Epidermal melanocyte (primary cell): Measurements from ENCODE around the gene EXOC6.
"Not testable (repeated sequence)": the region's sequence is repeated elsewhere in the genome, so short reads cannot be mapped to it uniquely, and the experiment has no call there.

Experiments
- DNase-seq: peaks from one replicate; pipeline ENCODE4 v3.0.0; 2011; ENCODE audit warnings: low spot score; ENCODE audit not compliant: insufficient read length

EXOC6 gene

DNA sequence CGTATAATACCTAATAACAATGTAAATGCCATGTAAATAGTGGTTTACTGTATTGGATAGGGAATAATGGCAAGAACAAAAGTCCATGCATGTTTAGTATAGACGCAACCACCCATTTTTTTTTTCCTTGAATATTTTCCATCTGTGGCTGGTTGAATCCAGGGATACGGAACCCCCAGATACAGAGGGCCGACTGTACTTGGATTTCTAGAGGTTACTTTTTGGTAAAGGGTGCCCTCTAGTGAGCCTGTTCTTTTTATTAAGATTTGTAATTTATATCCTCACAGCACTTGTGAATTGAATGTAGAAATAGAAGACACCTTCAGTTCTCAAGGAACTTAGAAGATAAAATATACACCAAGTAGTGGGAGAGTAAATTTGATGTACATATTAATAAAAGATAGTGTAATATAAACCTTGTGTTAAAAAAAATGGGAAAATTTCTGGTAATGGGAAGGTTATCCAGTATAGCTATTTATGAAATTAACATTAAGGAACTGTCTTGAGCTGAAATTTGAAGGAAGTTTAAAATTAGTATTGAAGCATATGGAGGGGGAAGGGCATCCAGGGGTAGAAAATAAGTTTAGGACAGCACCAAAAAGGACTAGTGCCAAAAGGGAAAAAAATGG is 32.0 kb downstream of the EXOC6 start:
- no peak for DNase-seq

DNA sequence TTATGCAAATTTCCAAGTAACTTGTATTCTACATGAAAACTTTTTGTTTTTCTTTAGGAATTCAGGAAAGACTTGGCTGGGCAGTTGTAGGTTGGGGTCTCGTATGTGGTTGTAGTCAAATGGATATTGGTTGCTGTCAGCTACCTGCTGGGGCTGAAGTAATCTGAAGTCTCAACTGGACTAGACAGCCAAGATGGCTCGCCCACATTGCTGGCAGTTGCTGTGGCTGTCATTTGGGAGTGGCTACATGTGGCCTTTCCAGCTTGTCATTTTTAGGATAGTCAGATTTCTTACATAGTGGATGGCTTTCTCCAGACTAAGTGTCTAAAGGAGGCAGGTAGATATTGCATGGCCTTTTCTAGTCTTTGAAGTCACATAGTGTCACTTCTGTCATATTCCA is 32.6 kb downstream of the EXOC6 start:
- no peak for DNase-seq

DNA sequence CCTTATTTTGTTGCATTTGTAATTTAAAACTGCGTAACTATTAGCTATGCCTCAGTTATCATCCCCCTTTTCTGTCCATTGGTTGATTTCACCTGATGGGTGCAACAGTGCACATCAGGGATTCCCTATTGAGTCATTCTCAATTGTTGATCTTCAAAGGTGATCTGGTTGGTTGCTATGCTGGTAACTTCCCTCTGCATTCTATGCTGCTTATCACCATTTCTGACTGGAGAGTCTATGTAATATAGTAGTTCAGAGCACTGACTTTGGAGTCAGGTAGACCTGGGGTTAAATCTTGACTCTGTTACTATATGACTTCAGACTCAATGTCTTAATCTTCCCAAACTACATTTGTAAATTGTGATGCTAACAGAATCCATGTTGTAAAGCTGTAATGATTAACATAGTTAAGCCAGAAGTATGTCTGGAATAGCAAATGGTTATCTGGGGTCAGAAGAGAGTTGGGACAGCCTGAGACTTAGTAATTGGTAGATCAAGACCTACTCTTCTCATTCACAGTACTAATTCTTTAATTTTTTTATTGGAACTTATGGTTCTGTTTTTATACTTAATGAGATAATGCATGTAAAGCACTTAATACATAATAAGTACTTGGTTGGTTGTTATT is 38.1 kb downstream of the EXOC6 start:
- DNase-seq = no peak

DNA sequence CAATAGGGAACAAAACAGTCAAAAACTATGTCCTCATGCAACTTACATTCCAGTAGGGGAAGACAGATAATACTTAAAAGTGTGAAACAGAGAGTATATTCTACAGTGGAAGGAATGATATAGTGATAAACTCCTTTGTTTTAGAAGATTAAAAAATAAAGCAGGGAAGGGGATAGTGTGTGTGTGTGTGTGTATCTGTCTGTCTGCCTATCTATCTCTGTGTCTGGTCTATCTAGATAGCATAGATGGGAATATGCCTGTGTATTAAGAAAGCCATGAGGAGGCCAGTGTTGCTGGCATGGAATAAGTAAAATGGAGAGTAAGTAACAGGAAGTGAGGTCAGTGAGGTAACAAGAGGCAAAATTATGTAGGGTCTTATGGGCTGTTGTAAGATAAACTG is 42.2 kb downstream of the EXOC6 start:
- DNase-seq = no peak

DNA sequence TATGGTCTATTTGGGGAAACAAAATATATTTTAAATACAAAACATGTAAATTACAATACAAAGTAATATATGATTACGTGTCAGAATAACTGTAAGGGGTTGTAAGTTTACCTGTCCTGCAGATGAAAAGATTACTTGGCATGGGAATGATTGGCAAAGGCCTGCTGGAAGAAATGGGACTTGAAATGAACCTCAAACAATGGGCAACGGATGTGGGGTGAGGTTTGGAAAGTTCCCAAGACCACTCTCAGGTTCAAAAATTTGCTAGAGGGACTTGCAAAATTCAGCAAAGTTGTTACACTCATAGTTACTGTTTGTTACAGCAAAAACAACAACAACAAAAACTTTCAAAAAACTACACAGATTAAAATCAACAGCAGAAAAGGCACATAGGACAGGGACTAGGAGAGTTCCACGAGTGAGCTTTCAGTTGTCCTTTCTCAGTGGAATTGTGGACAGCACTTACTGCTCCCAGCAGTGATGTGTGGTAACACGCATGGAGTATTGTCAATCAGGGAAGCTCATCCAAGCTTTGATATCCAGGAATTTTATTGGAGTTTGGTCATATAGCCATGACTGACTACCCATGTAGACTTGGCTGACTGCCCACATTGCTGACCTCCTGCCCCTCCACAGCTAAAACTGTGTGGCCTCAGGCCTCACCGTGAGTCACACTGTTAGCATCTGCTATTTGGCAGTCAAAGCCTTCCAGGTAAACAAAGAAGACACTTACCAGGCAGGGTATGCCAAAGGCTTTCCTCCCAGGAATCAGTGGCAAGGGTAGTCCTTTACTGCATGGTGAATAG is 43.8 kb downstream of the EXOC6 start:
- no peak for DNase-seq

DNA sequence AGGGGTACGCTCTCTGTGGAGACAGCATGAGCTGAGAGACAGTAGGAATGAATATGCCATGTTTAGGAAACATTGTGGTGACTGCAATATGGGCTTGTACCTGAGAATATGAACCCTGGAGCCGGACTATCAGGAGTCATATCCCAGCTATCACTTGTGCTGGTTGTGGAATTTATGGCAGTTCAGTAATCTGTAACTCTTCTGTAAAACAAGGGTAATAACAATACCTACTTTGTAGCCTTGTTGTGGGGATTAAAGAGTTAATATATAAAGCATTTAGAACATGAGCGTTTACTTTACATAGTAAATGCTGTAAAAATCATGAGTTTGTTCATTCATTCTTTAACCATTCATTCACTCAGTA is 44.4 kb downstream of the EXOC6 start:
- DNase-seq = no peak

DNA sequence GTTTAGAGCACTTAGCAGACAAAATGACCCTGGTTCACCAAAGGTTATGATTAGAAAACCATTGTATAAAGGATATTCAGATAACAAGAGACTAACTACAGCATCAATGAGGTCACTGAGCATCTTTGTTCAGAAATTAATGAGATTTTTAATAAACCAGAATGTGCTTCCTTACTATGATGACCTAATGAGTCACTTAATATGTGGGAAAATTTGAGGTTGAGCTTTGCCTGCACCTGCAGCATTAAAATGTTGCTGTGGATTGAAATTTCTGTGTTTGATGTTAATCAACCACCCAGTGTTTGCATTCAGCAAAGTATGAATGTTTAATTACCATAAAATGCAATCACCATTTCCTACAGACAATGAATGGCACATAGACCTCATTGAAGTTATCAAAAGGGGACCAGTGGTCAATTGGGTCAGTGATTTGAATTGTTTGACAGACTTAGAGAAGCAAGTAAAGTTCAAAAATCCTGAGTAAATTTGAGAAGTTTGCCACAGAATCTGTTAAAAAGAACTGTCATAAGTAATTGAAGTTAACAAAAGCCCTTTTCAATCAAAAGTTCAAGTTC is 45.8 kb downstream of the EXOC6 start:
- no peak for DNase-seq

DNA sequence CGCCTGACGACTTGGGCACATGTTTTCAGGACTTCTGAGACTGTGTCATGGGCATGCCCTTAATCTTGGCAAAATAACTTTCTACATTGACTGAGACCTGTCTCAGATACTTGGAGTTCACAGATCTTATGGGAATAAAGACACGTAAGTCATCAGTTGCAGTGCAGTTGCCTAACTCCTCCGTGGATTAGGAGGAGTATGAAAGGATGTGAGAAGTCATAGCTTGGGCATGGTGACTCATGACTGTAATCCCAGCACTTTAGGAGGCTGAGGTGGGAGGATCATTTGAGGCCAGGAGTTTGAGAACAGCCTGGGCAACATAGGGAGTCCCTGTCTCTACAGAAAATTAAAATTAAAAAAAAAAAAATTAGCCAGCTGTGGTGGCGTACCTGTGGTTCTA is 49.6 kb downstream of the EXOC6 start:
- no peak for DNase-seq

DNA sequence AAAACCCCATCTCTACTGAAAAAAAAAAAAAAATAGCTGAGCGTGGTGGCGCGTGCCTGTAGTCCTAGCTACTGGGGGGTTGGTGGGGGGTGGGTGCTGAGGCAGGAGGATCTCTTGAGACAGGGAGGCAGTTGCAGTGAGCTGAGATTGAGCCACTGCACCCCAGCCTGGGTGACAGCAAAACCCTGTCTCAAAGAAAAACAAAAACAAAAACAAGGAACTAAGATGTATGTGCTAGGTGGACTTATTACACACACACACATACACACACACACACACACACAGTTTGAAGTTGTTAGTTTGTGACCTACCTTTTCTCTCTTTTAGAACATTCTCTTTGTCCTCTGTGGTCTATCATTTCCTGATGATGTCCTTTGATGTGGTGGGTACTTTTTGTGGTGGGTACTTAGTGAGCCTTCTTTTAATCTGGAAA is 53.5 kb downstream of the EXOC6 start:
- no peak for DNase-seq

DNA sequence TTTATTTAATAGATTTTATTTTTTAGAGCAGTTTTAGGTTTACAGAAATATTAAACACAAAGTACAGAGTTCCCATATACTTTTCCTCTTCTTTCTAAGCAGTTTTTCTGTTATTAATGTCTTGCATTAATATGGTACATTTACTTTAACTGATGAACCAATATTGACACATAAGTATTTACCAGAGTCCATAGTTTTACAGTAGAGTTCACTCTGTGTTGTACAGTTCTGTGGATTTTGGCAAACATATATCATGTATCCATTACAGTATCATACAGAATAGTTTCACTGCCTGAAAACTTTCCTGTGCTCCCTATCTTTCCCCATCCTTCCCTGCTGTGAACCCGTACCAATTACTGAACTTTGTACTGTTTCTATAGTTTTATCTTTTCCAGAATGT is 55.3 kb downstream of the EXOC6 start:
- no peak for DNase-seq

DNA sequence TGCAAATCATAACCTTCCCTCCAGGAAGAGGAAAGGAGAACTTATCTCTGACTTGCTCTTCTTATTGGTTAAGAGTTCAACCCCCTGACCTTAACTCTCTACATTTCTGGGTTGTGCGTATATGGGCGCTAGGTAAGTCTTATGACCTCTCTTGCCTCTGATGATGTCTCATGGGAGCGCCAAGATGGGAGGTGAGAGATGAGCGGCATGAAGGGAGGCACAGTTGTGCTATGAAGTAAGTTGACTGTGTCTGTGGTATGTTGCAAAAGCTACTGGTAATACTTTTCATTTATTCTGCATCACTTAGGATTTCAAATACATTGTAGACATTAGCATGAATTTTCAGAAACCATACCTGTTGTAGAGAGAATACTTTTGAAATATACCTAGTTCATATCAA is 59.0 kb downstream of the EXOC6 start:
- DNase-seq = no peak

DNA sequence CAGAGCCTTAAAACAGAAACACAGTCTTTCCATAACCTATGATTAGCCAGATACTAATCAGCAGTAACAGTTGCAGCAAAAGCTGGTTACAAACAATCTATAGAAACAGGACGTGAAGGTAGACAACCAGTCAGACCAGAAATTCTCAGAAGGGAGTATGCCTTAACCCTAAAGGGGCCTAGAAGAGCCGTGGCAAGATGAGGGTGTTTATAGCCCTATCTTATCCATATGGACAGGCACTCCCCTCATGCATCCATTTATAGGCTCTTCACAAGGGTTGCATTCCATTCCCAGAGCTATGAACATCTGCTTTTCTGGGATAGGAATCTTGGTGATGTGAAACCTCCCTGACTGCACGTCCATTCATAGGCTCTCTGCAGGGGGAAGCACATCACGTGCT is 64.3 kb downstream of the EXOC6 start:
- not testable (repeated sequence) for DNase-seq

DNA sequence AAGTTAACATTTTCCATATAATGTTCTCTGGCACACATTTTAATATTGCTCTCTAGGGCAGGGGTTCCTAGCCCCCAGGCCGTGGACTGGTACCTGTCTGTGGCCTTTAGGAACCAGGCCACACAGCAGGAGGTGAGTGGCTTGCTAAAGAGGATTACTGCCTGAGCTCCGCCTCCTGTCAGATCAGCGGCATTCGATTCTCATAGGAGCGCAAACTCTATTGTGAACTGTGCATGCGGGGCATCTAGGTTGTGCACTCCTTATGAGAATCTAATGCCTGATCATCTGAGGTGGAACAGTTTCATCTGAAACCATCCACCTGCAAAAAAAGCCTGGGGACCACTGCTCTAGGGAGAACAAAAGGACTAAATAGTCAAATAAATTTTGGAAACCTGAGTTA is 65.7 kb downstream of the EXOC6 start:
- DNase-seq = no peak

DNA sequence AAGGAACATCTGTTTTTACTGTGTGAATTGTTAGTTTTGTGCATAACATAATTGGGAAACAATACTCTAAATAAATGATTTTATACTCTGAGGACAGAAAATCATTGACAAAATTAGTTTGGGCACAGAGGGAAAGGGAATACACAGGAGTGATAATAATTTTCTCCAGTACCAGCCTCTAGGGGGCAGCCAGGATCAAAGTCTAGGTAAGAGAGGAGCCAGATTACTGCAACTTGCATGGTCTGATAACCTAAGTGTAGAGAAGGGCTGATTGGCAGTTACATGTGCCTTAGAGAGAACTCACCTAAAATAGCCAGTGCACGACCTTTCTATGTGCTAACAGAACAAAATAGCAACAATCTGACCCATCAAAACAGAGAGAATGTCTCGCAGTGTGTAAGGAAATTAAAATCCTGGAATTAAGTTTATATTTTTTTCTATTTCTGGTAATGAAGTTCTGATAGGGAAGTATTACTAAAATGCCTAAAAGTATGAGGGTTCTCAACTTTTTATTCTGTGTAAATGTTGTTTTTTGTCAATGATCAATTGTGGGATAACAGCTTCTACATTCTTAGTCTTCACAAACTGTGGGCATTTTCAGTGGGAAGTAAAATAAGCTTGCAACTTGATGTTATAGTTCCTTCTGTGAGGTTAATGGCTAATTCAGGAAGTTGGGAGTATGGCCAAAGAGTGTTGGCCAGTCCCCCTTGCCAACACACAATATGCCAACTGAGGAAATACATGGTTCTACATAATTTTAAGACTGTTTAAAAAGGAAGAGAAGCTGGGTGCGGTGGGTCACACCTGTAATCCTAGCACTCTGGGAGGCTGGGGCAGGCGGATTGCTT is 66.4 kb downstream of the EXOC6 start:
- peak; percentile 22 for DNase-seq

DNA sequence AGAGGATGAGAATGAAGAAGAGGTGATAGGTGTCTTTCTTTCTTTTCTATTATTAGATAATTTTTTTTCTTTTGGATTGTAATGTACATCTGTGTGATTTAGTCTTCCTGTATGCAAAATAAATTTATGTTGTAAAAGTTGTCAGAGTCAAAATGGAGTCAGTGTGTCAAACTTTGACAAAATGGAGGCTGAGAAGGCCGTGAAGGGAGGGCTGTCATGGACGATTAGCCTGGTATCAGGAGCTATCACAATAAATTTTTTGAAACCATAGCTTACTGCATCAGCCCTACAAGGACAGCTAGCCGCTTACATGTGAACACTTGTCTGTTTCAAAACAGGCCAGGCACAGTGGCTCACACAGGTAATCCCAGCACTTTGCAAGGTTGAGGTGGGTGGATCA is 67.6 kb downstream of the EXOC6 start:
- DNase-seq = no peak

DNA sequence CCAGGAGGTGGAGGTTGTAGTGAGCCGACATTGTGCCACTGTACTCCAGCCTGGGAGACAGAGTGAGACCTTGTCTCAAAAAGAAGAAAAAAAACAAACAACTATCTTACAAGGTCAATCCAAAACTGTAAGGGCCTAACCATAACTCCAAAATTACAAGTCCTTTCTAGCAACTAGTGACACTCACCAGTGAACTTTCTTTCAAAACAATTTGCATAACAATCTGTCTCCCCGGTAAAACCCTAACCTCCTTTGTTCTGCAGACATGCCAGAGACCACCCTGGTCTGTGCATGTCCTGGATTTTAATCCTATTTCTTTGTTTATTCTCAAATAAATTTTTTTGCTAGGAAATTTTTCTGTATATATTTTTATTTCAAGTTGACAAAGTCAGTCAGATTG is 68.1 kb downstream of the EXOC6 start:
- DNase-seq = no peak

DNA sequence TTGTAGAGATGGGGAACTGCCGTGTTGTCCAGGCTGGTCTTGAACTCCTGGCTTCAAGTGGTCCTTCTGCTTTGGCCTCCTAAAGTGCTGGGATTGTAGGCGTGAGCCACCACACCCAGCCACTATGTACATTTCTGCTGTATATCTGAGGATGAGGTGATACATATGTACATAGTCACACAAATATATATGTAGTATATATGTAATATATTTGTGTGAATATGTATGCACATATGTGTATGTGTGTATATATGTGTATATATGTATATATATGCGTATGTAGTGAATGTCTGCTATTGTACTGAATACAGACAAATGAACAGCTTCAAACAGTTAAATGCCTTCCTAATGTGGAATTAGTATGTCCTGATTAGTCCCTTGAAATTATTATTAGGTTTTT is 70.3 kb downstream of the EXOC6 start:
- DNase-seq = no peak

DNA sequence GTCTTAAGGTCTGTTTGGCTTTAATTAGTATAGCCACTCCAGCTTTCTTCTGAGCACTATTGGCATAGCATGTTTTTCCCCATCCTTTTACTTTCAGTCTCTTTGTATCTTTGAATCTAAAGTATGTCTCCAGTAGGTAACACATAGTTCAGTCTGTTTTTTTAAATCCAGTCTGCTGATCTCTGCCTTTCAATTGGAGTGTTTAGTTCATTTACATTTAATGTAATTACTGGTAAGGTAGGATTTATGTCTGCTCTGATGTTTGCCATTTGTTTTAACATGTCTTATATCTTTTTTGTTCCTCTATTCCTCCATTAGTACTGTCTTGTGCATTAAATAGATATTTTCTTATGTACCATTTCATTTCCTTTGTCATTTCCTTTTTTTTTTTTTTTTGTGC is 72.5 kb downstream of the EXOC6 start:
- no peak for DNase-seq

DNA sequence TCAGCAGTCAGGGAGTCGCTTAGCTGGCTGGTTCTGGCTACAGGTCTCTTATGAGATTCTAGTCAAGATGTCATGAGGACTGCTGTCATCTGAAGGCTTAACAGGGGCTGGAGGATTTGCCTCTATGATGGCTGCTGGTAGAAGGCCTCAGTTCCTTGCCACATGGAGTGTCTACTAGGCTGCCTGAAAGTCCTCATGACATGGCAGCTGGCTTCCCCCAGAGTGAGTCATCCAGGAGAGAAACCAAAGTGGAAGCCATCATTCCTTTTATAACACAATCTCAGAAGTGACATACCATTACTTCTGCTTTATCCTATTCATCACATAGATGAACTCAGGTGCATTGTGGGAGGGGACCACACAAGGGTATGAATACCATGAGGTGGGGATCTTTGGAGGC is 75.1 kb downstream of the EXOC6 start:
- DNase-seq = no peak

DNA sequence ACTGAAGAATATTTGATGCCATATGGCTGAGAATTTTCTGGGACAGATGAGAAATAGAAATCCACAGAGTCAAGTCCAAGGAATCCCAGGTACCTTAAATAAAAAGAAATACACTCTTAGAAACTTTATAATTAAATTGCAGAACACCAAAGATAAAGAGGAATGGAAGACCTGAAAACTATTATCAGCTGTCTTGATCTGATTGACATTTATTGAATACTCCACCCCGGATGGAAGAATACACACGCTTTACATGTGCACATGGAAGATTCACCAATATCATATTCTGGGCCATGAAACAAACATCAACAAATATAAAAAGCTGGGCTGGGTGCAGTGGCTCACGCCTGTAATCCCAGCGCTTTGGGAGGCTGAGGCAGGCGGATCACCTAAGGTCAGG is 81.6 kb downstream of the EXOC6 start:
- no peak for DNase-seq

DNA sequence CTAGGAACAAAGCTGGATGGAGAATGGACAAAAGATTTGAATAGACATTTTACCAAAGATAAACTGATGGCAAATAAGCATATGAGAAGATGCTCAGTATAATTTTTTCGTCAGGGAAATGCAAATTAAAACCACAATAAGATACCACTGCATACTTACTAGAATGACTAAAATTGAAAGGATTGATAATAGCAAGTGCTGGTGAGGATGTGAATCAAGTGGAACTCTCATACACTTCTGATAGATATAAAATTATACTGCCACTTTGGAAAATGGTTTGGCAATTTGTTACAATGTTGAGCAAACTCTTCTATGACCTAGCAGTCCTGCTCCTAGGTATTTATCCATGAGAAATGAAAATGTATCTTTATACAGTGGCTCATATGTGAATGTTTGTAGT is 83.3 kb downstream of the EXOC6 start:
- no peak for DNase-seq

DNA sequence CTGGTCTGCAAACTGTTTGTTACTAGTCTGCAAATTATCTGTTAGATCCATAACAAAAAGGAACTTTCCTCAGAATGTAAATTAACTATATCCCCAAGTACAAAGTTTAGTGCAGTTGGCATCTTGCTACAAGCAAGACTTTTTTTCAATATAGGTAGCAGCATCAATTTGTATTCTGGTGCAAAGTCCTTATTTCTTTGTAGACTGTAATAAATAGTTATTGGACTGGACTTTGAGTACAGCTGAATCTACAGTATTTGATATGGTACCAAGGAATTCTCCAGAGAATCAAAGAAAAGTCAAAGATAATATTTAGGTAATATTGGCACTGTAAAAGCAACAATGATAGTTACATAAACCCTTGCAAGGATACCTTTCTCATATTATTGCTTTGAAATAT is 89.6 kb downstream of the EXOC6 start:
- no peak for DNase-seq
